Upper lobe of left lung (tissue), 4 donors: ENCODE data around the gene UBE2G1.

Experiments
- CTCF ChIP-seq, 6 experiments: fragments of 450-650 bp in 4 of 6; fragments of 200-600 bp in 2 of 6; sonication (generic) in 2 of 6; IDR thresholded peaks; one replicate each; pipeline ENCODE4 v1.5.1; 2016 to 2019; ENCODE audit warnings: antibody characterized with exemption in 6 of 6
- EP300 ChIP-seq, 4 donors: sonication (generic); formaldehyde crosslinking; IDR thresholded peaks; one replicate each; pipeline ENCODE4 v1.5.1; 2017; ENCODE audit warnings: antibody characterized with exemption in 4 of 4, control low read depth in 2 of 4
- POLR2A ChIP-seq, 4 donors: fragments of 450-650 bp; IDR thresholded peaks; one replicate each; pipeline ENCODE4 v1.5.1; 2016 to 2017; ENCODE audit warnings: antibody characterized with exemption in 4 of 4, mild to moderate bottlenecking in 2 of 4
- POLR2AphosphoS5 ChIP-seq, 2 donors: sonication (generic); formaldehyde crosslinking; IDR thresholded peaks; one replicate each; pipeline ENCODE4 v1.5.1; 2017; ENCODE audit warnings: antibody characterized with exemption in 2 of 2

GRCh38 chr17:4345581-4346252, 20.8 kb downstream of the UBE2G1 start:
- no peak for TF ChIP-seq CTCF (IDR thresholded peaks at IDR 0.05)
- no peak for TF ChIP-seq POLR2A (IDR thresholded peaks at IDR 0.05)
- no peak for TF ChIP-seq POLR2AphosphoS5 (IDR thresholded peaks at IDR 0.05)
- no peak for TF ChIP-seq EP300 (IDR thresholded peaks at IDR 0.05)
